Stimulated activated naive CD4-positive, alpha-beta T cell (primary cell): Measurements from ENCODE around the gene KLHL10.
"Not testable (repeated sequence)": the region's sequence is repeated elsewhere in the genome, so short reads cannot be mapped to it uniquely, and the experiment has no call there.

ENCODE experiments used
- DNase-seq, 6 experiments: peaks; one replicate each; lab custom pipeline; 2025; lab: John Stamatoyannopoulos, UW

KLHL10 gene

GRCh38 chr17:41813152-41813680 lies 24.4 kb upstream of the KLHL10 start:
- DNase-seq, result no peak

- no peak for DNase-seq
Measured at GRCh38 chr17:41813699-41814124, 23.9 kb upstream of the KLHL10 start.

DNA sequence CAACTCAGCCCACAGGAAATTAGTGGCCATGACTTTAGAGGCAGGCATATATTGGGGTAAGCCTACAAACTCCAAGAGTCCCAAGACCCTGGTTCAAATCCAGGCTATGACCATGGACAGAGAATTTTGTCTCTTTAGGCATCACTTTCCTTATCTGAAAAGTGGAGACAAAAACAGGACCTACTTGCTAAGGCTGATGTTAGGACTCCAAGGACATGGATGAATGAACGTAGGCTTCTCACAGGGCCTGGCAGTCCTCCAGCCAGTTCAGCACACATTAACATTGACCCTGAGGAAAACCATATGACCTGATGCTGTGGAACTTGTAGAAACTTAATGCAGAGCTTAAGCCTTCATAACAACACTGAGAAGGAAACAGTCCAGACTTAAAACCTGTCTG lies 23.4 kb upstream of the KLHL10 start:
- no peak for DNase-seq

GRCh38 chr17:41816637-41817320 lies 20.8 kb upstream of the KLHL10 start:
- DNase-seq, result no peak

DNA sequence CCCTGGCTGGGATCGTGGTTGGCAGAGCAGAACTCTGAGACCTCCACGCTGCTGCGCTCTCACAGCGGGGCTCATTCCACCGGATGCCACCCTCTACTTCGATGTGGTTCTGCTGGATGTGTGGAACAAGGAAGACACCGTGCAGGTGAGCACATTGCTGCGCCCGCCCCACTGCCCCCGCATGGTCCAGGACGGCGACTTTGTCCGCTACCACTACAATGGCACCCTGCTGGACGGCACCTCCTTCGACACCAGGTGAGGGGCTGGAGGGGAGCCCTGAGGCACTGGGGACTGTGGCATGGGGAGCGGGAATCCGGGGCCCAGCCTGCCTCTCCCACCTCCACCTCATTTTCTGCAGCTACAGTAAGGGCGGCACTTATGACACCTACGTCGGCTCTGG lies 19.6 kb upstream of the KLHL10 start:
- no peak for DNase-seq

DNA sequence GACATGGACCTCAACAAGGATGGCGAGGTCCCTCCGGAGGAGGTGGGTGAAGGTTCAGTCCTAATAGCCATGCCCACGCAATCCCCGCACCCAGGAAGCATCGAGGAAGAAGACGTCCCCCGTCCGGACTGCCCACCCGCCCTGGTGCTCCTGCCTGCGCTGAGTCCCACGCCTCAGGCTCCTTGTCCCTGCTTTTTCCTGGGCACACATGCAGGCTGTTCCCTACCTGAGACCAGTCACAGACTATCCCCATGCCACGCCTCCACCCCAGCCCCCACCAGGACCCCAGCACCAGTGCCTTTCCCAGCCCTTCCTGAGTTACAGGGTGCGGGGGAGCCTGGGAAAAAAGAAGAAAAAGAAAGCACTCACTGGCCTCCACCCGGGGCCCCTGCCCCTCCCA lies 15.8 kb upstream of the KLHL10 start:
- no peak for DNase-seq

DNA sequence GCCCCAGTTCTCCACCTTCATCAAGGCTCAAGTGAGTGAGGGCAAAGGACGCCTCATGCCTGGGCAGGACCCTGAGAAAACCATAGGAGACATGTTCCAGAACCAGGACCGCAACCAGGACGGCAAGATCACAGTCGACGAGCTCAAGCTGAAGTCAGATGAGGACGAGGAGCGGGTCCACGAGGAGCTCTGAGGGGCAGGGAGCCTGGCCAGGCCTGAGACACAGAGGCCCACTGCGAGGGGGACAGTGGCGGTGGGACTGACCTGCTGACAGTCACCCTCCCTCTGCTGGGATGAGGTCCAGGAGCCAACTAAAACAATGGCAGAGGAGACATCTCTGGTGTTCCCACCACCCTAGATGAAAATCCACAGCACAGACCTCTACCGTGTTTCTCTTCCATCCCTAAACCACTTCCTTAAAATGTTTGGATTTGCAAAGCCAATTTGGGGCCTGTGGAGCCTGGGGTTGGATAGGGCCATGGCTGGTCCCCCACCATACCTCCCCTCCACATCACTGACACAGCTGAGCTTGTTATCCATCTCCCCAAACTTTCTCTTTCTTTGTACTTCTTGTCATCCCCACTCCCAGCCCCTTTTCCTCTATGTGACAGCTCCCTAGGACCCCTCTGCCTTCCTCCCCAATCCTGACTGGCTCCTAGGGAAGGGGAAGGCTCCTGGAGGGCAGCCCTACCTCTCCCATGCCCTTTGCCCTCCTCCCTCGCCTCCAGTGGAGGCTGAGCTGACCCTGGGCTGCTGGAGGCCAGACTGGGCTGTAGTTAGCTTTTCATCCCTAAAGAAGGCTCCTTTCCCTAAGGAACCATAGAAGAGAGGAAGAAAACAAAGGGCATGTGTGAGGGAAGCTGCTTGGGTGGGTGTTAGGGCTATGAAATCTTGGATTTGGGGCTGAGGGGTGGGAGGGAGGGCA lies 15.1 kb upstream of the KLHL10 start:
- DNase-seq, result no peak

- DNase-seq, result no peak
Measured at GRCh38 chr17:41823141-41823524, 14.5 kb upstream of the KLHL10 start.

- DNase-seq, result no peak
Measured at GRCh38 chr17:41823580-41823979, 14.0 kb upstream of the KLHL10 start.

GRCh38 chr17:41824086-41824485 lies 13.5 kb upstream of the KLHL10 start:
- DNase-seq, result no peak

DNA sequence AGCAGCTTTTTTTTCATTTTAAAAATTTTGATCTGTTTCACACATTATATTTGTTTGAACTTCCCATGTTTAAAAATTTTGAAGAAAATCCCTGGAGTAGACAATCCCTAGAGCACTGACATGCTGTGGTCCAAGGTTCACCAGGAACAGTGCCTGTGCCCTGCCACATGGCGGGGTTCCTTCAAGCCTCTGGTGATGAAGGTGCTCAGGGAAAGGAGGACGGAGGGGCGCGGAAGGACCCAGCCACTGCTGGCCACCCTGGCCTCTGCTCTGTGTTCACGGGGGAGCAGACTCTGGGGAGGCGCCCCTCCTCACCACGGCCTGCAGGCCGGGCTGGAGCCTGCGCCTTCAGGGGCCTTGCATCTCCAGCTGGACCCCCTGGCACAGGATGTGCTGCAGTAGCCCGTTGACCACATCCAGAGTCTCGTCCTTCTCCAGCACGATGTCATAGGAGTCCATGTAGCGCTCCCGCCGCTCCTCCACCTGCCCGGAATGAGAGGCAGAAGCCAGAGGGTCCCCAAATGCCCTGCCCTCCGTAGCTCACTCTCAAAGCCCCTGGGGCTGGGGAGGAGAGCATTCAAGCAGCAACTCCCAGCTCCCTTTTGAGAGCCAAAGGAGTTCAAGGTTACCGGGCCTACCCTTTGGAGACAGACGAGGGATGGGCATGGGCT lies 12.3 kb upstream of the KLHL10 start:
- no peak for DNase-seq

DNA sequence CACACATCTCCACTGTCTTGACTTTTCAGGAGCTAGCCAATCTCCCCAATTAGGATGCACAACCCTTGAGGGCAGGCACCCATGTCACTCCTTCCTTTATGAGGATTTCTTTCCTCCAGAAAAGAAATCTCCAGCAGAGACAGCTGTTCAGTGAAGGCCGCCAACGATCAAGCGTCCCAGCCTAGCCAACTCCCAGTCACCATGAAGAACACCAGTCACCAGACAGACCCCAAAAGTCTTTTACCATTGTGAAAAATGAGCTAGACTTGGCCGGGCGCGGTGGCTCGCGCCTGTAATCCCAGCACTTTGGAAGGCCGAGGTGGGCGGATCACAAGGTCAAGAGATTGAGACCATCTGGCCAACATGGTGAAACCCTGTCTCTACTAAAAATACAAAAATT lies 7.7 kb upstream of the KLHL10 start:
- not testable (repeated sequence) for DNase-seq

- DNase-seq, result no peak
Measured at GRCh38 chr17:41835214-41835799, 2.3 kb upstream of the KLHL10 start.

GRCh38 chr17:41835800-41836549 lies 1.6 kb upstream of the KLHL10 start, which contains the start of gene NT5C3B:
Gene NT5C3B, minus strand, starts transcription at chr17:41836232. Its CDS starts 39 bp downstream, at chr17:41836193.
- DNase-seq, result peak; percentile 22 to 60 (median 46)

DNA sequence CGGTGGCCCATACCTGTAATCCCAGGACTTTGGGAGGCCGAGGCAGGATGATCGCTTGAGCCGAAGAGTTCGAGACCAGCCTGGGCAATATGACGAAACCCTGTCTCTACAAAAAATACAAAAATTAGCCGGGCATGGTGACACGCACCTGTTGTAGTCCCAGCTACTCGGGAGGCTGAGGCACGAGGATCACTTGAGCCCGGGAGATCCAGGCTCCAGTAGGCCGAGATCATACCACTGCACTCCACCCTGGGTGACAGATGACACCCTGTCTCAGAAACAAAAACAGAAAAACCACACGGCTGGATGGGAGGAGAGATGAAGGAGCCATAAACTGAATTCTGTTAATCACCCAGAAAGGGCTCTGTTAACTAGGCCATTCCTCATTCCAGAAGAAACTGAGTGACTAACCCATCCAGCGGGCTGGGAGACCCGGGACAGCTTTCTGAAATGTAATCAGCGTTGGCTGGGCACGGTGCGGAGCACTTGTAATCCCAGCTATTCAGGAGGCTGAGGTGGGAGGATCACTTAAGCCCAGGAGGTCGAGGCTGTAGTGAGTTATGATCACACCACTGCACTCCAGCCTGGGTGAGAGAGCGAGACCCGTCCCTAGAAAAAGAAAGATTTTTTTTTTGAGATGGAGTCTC lies 952 bp upstream of the KLHL10 start:
- DNase-seq, result no peak

DNA sequence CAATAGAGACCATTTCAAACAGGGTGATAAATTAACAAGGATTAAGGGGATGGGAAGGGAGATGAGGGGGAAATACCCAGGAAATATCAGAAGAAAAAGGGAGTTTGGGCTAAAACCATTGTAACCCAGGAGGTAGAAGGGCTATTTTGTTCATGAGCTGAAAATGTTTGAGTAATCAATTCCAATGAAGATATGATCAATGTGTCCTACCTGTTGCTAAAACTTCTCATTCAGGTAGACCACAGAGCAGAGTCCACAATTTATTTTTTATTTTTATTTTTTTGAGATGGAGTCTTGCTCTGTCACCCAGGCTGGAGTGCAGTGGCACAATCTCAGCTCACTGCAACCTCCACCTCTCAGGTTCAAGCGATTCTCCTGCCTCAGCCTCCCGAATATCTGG lies 1.8 kb downstream of the KLHL10 start:
- not testable (repeated sequence) for DNase-seq

GRCh38 chr17:41840781-41841180 lies 3.2 kb downstream of the KLHL10 start:
- not testable (repeated sequence) for DNase-seq

- DNase-seq, result no peak
Measured at GRCh38 chr17:41844971-41845370, 7.3 kb downstream of the KLHL10 start.

DNA sequence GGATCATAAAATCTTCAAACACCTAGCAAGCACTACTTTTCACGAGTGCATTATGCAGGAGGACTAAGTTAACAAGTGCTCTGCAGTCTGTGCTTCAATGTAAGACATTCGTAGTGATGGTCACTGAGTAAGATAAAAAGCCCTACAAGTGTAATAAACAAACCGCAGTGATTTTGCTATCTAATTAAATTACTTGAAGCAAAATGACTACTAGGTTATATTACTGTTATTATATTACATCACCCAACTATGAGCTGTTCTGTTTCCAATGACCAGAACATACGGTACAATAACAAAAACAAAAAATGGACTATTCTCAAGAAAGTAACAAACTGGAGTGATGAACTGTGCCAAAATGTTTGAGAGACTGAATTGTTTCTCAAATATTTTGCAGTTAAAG lies 11.2 kb downstream of the KLHL10 start:
- no peak for DNase-seq

- no peak for DNase-seq
Measured at GRCh38 chr17:41849251-41849990, 11.8 kb downstream of the KLHL10 start.
